Stomach (tissue), 9 donors: Measurements from ENCODE around the gene FAM131A. TPM values are rescaled to one million over a fixed set of nuclear protein-coding genes. Genes with fewer than 3 reads are reported as not detected.

Source experiments
- DNase-seq, 2 donors: peaks; one replicate each; pipeline versions ENCODE4 v3.0.0 to v3.0.0-alpha.2; 2013 to 2019
- H3K27ac ChIP-seq, 5 donors: fragments of 200-600 bp in 4 of 5; sonication (generic) in 4 of 5; one replicate each; pipeline ENCODE4 v1.5.1; 2013 to 2019; ENCODE audit warnings: mild to moderate bottlenecking in 1 of 5, moderate library complexity in 1 of 5
- H3K27me3 ChIP-seq, 3 donors: fragments of 200-600 bp; sonication (generic); one replicate each; pipeline ENCODE4 v1.5.1; 2017 to 2019; ENCODE audit warnings: mixed run types in 1 of 3
- H3K36me3 ChIP-seq, 4 donors: fragments of 200-600 bp; sonication (generic); 1 replicate in 3 of 4; 2 replicates in 1 of 4; pipeline ENCODE4 v1.5.1; 2016 to 2019
- H3K4me1 ChIP-seq, 4 donors: fragments of 200-600 bp; sonication (generic); one replicate each; pipeline ENCODE4 v1.5.1; 2016 to 2019
- H3K4me3 ChIP-seq, 4 donors: fragments of 200-600 bp; sonication (generic) in 3 of 4; one replicate each; pipeline ENCODE4 v1.5.1; 2016 to 2019; ENCODE audit warnings: mild to moderate bottlenecking in 1 of 4
- H3K9me3 ChIP-seq, 4 donors: fragments of 200-600 bp; sonication (generic); one replicate each; pipeline ENCODE4 v1.5.1; 2016 to 2019
- CTCF ChIP-seq, 7 experiments: fragments of 450-650 bp in 4 of 7; fragments of 200-600 bp in 3 of 7; sonication (generic) in 3 of 7; IDR thresholded peaks; one replicate each; pipeline ENCODE4 v1.5.1; 2016 to 2019; ENCODE audit warnings: antibody characterized with exemption in 7 of 7, control low read depth in 2 of 7, mild to moderate bottlenecking in 1 of 7
- EP300 ChIP-seq: sonication (generic); formaldehyde crosslinking; IDR thresholded peaks from one replicate; pipeline ENCODE4 v1.6.1; 2017; ENCODE audit warnings: antibody characterized with exemption
- POLR2A ChIP-seq, 4 donors: fragments of 450-650 bp; IDR thresholded peaks; one replicate each; pipeline ENCODE4 v1.6.1; 2016; ENCODE audit warnings: antibody characterized with exemption in 4 of 4, control low read depth in 2 of 4, mild to moderate bottlenecking in 1 of 4, moderate library complexity in 1 of 4
- POLR2AphosphoS5 ChIP-seq, 3 donors: sonication (generic); formaldehyde crosslinking; IDR thresholded peaks; one replicate each; pipeline ENCODE4 v1.6.1; 2016; ENCODE audit warnings: antibody characterized with exemption in 3 of 3
- WGBS, 5 donors: extraction: QIAGEN DNeasy Blood & Tissue Kit in 3 of 5; methylation state at CpG; one replicate each; pipeline versions ENCODE4 v1.1.5 to v1.1.7; 2013 to 2018; 5-methylcytosine and 5-hydroxymethylcytosine counted together
- intact Hi-C: fragments of 100-400 bp; cut with DNase I; formaldehyde crosslinking; loops from one replicate; pipeline ENCODE4 v1.15.1; 2023; ENCODE audit warnings: low total_unique reads
- polyA plus RNA-seq, 3 donors: library from polyadenylated mRNA; stranded (reverse); fragments of 200-250 nt; gene quantifications; one replicate each; pipeline ENCODE4 v1.2.3, GENCODE V29; 2013
- total RNA-seq, 5 donors: library from RNA; depleted of rRNA; stranded (reverse); fragments of >200 nt; gene quantifications; one replicate each; pipeline versions ENCODE4 v1.1.0 to v1.2.3, GENCODE V29; 2014 to 2016
- donor health status: healthy with polysubstance abuse.
- donor health status: Bipolar disorder and iron deficiency.
- donor health status: healthy.

The FAM131A gene
- total and polyA plus RNA-seq, 8 donors = 1.8 to 73.2 (median 12.8) TPM

- H3K27ac ChIP-seq = peak overlapping the region; percentile 97 to 100 (median 99)
- intact Hi-C loops = no loop called here
- peaks cover 22 to 51% (median 34%) of the 10 kb centered on the region in 4 donors for H3K4me1 ChIP-seq
- H3K9me3 ChIP-seq = no peaks in the 10 kb centered on the region
- TF ChIP-seq POLR2AphosphoS5 (IDR thresholded peaks at IDR 0.05) (no peak), CTCF (IDR thresholded peaks at IDR 0.05) (no peak), EP300 (no peak)
- DNase-seq = no peak
- WGBS, 5 donors = 6 to 12% (median 8%) methylated on average over 17 to 24 of the region's 24 CpGs
- peak overlapping the region; percentile 83 to 95 (median 86) for H3K4me3 ChIP-seq
- H3K27me3 ChIP-seq = no peaks in the 10 kb centered on the region
- H3K36me3 ChIP-seq = peaks cover 2 to 31% (median 25%) of the 10 kb centered on the region in 4 donors
These were observed 23.6 kb downstream of the FAM131A start for GRCh38 chr3:184360929-184361531.

GRCh38 chr3:184361532-184361931, 24.1 kb downstream of the FAM131A start, which contains the start of the genes CLCN2 and POLR2H:
TSS of gene CLCN2 (minus strand) at chr3:184361605. CDS start at chr3:184361479, 126 bp downstream.
TSS of gene POLR2H (plus strand) at chr3:184361710. CDS start at chr3:184363493, 1,783 bp downstream.
- H3K9me3 ChIP-seq = no peaks in the 10 kb centered on the region
- H3K27ac ChIP-seq = peak within 1 kb of the TSS; percentile 97 to 100 (median 99)
- intact Hi-C loops = no loop called here
- TF ChIP-seq POLR2A (IDR thresholded peaks at IDR 0.05) (no peak), POLR2AphosphoS5 (IDR thresholded peaks at IDR 0.05) (peak in 1 of 3 donors; percentile 52), CTCF (IDR thresholded peaks at IDR 0.05) (peak in 1 of 7 experiments; percentile 6)
- peak; percentile 50 to 93 for DNase-seq
- H3K4me3 ChIP-seq = peak within 1 kb of the TSS; percentile 83 to 95 (median 86)
- H3K36me3 ChIP-seq = peaks cover 6 to 33% (median 30%) of the 10 kb centered on the region in 4 donors
- WGBS, 5 donors = 0 to 1% (median 1%) methylated on average over 2 to 56 of the region's 56 CpGs; no CpG with 5 or more reads in 1 of the 5 donors
- H3K27me3 ChIP-seq = no peaks in the 10 kb centered on the region
- H3K4me1 ChIP-seq = peaks cover 22 to 56% (median 39%) of the 10 kb centered on the region in 4 donors

GRCh38 chr3:184361932-184362667, 24.7 kb downstream of the FAM131A start:
- WGBS, 5 donors = 0% methylated on average over 36 to 38 of the region's 38 CpGs

More at GRCh38 chr3:184361932-184362667, 24.7 kb downstream of the FAM131A start:
- peak overlapping the region; percentile 83 to 95 (median 86) for H3K4me3 ChIP-seq
- peaks cover 6 to 35% (median 31%) of the 10 kb centered on the region in 4 donors for H3K36me3 ChIP-seq
- no peaks in the 10 kb centered on the region for H3K27me3 ChIP-seq
- peak overlapping the region; percentile 97 to 100 (median 99) for H3K27ac ChIP-seq
- TF ChIP-seq POLR2AphosphoS5 (IDR thresholded peaks at IDR 0.05) (peak in 2 of 3 donors; percentile 8 to 31), CTCF (IDR thresholded peaks at IDR 0.05) (no peak), EP300 (no peak), POLR2A (IDR thresholded peaks at IDR 0.05) (no peak)
- H3K4me1 ChIP-seq = peaks cover 22 to 61% (median 43%) of the 10 kb centered on the region in 4 donors
- no peaks in the 10 kb centered on the region for H3K9me3 ChIP-seq
- intact Hi-C loops = no loop called here
- DNase-seq = peak in 1 of 2 donors; percentile 66
